ENCODE results near the gene CCDC148.

DNA sequence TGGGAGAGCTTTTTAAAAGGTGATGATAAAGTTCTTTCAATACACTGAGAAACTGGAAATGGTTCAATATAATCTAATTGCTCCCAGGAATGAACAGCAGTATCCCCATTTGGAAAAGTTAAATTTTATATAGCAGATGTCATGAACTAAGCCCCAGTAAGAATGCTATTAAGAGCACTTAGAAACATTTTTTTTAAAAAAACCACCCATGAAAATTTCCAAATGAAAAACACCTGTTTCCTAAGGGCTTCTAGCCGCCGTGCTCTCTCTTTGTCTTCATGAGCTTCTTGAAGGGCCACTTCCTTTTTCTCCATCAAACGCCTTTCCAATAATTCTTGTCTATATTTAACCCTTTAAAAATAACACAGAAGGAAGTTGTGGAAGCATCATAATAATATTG, 277.9 kb downstream of the CCDC148 start:
- TF ChIP-seq, protein P1, sequence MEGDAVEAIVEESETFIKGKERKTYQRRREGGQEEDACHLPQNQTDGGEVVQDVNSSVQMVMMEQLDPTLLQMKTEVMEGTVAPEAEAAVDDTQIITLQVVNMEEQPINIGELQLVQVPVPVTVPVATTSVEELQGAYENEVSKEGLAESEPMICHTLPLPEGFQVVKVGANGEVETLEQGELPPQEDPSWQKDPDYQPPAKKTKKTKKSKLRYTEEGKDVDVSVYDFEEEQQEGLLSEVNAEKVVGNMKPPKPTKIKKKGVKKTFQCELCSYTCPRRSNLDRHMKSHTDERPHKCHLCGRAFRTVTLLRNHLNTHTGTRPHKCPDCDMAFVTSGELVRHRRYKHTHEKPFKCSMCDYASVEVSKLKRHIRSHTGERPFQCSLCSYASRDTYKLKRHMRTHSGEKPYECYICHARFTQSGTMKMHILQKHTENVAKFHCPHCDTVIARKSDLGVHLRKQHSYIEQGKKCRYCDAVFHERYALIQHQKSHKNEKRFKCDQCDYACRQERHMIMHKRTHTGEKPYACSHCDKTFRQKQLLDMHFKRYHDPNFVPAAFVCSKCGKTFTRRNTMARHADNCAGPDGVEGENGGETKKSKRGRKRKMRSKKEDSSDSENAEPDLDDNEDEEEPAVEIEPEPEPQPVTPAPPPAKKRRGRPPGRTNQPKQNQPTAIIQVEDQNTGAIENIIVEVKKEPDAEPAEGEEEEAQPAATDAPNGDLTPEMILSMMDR (IDR thresholded peaks at IDR 0.05; ENCODE audit: low read depth, low read length) = no peak
- no peak for TF ChIP-seq MAX (IDR thresholded peaks at IDR 0.05; ENCODE audit: low read depth, low read length)

Measured in NB4 (cell line).